ENCODE results near the gene RFX2.

The RFX2 gene

DNA sequence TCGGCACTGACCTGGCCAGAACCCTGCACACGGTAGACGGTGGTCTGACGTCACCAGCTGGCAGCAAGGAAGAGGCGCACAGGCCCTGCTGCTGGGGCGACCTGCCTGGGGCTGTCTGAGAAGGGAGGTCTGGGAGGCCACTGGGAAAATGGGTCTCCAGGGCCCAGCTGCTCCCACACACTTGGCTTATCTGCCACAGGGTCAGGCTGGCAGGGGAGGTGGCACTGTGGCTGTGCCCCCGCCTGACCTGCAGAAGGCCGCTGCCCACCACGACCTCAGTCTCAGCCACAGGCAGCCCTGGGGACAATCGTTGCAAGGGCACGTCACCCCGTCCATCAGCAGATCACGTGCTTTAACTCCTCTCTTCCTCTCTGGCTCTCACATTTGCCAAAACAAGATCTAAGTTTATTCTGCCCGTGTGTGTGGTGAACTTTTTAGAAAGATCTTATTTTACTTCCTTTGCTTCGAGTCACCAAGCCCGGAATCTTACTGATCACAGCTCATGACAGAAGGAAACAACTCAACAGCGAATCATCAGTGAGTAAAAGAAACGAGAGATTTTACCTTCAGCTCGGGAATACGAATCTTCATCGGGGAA is 87.1 kb downstream of the RFX2 start:
- no peak for TF ChIP-seq ZFX (IDR thresholded peaks at IDR 0.05; ENCODE audit: borderline replicate concordance)
- TF ChIP-seq, protein P1, sequence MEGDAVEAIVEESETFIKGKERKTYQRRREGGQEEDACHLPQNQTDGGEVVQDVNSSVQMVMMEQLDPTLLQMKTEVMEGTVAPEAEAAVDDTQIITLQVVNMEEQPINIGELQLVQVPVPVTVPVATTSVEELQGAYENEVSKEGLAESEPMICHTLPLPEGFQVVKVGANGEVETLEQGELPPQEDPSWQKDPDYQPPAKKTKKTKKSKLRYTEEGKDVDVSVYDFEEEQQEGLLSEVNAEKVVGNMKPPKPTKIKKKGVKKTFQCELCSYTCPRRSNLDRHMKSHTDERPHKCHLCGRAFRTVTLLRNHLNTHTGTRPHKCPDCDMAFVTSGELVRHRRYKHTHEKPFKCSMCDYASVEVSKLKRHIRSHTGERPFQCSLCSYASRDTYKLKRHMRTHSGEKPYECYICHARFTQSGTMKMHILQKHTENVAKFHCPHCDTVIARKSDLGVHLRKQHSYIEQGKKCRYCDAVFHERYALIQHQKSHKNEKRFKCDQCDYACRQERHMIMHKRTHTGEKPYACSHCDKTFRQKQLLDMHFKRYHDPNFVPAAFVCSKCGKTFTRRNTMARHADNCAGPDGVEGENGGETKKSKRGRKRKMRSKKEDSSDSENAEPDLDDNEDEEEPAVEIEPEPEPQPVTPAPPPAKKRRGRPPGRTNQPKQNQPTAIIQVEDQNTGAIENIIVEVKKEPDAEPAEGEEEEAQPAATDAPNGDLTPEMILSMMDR (IDR thresholded peaks at IDR 0.05), result no peak
- no peak overlapping the region for H3K27ac ChIP-seq

DNA sequence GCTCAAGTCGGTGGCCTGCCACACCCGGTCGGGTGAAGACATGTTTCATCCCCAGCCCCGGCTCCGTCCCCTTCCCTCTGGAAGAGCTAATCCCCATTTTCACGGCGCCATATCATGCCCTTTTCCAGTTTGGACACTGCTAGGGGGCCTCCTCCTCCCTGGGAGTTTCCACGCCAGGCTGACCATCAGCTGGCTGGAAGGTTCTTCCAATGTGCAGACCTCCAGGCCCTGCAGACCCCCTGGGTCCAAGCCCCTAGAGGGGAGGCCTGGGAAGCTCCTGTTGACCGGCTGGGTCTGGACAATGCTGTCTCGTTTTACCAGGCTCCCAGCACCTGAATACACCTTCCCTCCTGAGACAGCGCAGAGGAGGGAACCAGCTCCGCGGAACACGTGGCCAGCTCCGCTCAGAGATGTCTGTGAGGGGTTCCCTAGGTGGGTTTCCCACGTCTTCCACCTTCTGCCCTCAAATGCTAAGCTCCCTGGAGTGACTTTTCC is 87.7 kb downstream of the RFX2 start:
- TF ChIP-seq, protein P1 (IDR thresholded peaks at IDR 0.05), result peak; percentile 46
- no peak for TF ChIP-seq ZFX (IDR thresholded peaks at IDR 0.05; ENCODE audit: borderline replicate concordance)
- H3K27ac ChIP-seq, result no peak overlapping the region

DNA sequence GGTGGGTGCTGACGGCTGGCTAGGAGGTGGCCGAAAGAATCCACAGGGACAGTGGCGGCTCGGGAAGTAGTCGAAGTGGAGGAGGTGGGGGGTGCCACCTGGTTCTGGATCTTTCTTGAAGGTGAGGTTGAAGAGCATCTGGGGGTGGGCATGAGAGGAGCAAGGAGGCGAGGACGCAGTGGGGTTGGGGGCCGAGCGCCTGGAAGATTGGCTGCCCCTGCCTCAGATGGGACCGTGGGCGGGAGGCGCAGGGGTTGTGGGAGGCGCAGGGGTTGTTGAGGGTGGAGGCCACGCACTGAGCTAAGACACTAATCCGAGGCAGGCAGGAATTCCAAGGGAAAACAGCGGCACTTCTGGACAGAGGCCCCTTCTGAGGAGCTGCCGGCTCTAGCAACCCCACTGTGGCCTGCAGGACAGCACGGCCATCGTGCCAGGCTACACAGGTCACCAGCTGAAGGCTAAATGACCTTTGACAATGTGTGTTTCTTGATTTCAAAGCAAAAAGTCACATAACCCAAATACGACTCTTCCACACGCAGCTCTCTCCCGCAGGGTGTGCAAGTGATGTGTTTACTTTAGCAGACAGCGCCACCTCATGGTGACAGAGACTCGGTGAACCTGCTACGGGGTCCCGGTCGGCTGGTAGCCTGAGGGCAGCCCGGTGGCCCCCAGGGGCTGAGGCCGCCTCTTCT is 88.3 kb downstream of the RFX2 start:
- no peak for TF ChIP-seq ZFX (IDR thresholded peaks at IDR 0.05; ENCODE audit: borderline replicate concordance)
- TF ChIP-seq, protein P1 (IDR thresholded peaks at IDR 0.05), result peak; percentile 81
- no peak overlapping the region for H3K27ac ChIP-seq

DNA sequence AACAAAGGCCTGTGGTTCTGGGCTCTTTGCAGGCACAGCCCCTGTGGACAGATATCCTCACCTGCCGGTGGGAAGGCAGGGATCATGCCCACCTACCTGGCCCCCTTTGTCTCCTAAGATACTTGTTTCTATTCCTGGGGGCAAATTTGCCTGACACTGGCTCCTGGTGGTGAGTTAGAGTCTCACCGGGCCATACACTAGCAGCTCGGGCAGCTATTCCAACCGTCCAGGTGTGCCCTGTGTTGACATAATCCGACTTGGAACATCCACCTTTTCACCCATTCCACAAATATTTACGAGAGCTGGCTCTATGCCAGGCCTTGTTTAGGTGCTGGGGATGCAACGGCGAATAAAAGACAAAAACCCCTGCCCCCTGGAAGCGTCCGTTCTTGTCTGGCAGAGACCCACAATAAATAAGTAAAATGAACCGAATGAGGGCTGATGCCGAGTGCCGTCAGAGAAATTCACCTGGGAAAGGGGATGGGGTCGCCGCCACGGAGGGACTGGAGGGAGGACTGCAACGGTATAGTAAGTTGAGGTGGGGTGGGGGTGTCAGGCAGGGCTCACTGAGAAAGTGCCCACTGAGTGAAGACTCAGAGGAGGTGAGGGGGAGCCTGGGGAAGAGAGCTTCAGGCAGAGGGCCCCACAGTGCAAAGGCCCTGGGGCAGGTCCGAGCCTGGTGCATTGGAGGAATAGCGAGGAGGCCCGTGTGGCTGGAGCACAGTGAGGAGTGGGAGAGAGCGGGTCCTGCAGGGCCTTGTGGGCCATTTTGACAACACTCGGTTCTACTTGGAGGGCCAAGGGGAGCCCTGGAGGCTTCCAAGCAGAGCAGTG is 89.1 kb downstream of the RFX2 start:
- peak overlapping the region; percentile 41; the same call in 1 of the 2 replicates for H3K27ac ChIP-seq

DNA sequence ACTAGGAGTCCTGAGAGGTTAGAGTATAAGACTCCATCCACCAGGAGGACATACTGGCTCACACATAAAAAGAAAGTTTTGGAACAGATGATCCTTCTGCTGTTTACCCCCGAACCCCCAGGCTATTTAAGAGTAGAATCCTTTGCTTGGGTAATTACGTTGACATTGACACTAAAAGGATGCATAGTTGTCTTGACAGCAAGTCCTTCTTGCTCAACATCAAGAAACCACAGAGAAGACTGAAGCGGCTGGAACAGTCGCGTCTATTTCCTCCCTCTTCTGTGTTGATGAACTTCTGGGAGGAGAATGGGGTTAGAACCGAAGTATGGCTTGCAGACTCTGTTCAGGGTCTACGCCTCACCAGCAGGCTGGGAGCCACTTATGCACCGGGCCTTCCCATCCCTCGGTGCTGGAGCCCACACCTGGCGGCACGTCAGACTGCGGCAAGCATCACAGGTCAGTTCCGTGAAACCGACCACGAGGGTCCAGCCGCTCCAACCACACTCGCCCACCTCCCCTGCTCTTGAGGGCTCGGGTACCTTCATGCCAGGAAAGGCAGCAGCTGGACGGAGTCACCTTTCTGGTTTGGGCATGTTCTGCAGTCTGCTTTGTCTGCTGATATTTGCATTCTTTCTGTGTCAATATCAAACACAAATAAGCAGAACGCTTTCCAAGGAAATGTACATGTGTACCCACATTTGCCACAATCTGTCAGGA is 90.0 kb downstream of the RFX2 start:
- TF ChIP-seq ZFX (IDR thresholded peaks at IDR 0.05; ENCODE audit: borderline replicate concordance), result no peak
- TF ChIP-seq, protein P1 (IDR thresholded peaks at IDR 0.05), result no peak
- H3K27ac ChIP-seq, result peak overlapping the region; percentile 41; the same call in 1 of the 2 replicates

More for the DNA sequence above, 89.1 kb downstream of the RFX2 start:
- TF ChIP-seq, protein P1 (IDR thresholded peaks at IDR 0.05), result peak; percentile 40
- TF ChIP-seq ZFX (IDR thresholded peaks at IDR 0.05; ENCODE audit: borderline replicate concordance), result no peak

DNA sequence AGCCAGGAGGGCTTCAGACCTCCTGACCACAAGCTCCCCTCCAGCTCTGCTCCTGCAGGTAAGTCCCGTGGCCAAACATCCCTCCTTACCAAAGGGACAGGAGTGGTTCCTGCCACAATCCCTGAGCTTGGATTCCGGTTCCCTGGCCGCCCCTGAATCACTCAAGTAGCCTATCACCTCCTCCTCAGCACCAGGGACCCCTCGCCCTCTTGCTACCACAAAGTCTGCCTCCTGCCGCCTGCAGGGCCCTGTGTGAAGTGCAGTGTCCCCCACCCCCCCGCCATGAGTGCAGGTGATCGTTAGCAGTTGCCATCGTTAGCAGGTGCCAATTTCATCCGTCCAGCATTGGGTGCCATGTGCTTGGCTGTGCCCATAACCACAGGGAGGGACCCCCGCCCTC is 91.5 kb downstream of the RFX2 start:
- TF ChIP-seq, protein P1 (IDR thresholded peaks at IDR 0.05), result no peak
- no peak for TF ChIP-seq ZFX (IDR thresholded peaks at IDR 0.05; ENCODE audit: borderline replicate concordance)
- no peak overlapping the region for H3K27ac ChIP-seq

Data from 22Rv1 (cell line).